GM19372 (cell line): ENCODE results near the gene C11orf86.

Experiments used
- ATAC-seq: cut with Tn5 transposase; IDR thresholded peaks from one replicate; pipeline ENCODE4 v1.9.1; 2021; ENCODE audit warnings: mild to moderate bottlenecking, low read depth, moderate library complexity; ENCODE audit not compliant: unreplicated experiment

Gene C11orf86

DNA sequence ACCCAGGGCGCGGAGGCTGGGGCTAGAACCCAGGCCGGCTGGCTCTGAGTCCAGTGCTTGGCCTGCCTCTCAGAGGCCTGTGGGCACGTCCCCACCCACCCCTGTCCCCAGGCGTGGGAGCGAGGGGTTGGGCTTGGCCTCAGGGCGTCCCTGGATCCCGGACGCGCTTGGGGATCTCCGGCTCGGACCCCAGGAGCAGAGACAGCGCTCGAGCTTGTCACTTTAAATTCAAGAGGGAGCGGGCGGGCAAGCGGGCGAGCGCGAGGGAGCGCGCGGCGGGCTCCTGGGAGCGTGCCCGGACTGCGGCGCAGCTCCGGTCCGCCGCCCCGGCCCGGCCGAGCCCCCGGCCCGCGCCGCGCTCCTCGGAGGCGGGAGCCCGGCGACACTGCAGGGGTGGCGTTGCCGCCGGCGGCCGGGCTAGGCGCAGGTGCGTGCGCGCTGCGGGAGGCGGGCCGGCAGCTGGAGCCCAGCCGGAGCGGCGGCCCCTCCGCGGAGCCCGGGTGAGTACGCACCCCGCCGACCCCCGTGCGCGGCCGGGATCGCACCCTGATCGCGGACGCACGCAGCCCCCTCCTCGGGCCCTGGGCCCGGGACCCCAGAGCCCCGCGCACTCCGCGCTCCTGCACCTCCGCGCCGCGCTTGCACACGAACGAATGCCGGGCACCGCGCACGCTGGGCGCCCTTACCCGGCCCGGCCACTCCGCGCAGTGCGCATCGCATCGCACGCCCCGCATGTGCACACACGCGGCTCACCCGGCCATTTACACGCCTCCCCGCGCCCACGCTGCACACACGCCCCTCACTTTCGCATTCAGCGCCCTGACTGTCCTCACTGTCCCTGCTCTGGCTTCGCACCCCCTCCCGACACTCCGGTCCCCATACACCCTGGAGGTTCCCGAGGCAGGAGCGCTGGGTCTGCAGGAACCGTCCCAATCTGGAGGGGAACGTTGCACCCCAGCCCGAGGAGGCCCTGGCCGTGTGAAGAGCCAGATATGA, 48.2 kb downstream of the C11orf86 start, which contains the start of gene SYT12:
SYT12 (plus strand) TSS at position 174 of the 996 bp plus-strand sequence. CDS start 7,011 bp downstream, outside the sequence.
- no peak for ATAC-seq

DNA sequence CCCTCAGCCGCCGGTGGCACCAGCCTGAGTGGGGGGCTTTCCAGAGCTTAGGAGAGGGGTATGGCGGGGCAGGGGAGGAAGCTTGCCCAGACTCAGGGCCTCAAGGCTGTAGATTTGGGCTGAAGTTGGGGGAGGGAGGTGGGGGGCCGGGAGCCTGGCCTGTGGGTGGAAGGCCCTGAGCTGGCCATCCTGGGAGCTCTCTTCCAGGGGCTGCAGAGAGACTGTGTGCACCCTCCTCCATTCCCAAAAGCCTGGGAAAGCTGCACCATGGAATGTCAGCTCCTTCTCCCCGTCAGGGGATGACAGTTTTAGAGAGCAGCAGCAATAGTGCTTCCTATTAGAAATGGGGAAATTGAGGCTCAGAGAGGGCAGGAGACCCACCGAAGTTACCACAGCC, 48.9 kb downstream of the C11orf86 start:
- no peak for ATAC-seq

DNA sequence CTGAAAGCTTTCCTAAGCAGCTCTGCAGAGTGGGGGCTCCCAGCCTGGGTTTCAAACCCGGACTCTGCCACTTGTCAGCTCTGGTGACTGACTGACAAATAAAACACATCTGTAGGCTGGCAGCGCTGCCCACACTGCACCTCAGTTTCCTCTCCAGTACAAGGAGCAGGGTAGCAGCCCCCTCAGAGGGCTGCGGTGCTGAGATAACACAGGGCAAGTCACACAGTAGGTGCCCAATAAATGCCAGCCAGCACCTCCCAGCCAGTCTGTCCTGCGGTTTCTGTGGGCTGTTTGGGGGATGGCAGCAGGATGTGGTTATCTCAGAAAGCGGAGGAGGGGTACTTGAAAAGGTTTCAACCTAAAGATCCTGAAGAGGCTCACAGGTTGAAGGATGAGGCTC, 49.3 kb downstream of the C11orf86 start:
- no peak for ATAC-seq

GRCh38 chr11:67024966-67025365, 49.9 kb downstream of the C11orf86 start:
- ATAC-seq = no peak

DNA sequence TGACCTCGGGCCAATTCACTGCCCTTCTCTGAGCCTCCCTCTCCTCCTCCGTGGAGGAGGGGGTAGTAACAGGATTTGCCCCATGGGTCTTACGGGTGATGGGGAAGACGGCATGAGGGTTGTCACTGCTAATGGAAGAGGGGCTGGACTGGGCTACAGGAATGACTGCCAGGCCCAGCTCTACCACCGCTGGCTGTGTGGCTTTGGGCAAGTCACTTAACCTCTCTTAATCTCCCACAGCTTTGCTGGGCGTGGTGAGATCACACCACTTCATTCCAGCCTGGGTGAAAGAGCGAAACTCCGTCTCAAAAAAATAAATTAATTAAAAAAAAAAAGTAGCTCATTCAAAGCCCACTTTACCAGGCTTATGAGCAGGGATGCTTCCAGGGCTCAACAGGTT, 50.6 kb downstream of the C11orf86 start:
- no peak for ATAC-seq
